Activated B cell treated with CpG ODN at 0.5 μM for 24 hours (primary cell): ENCODE results near the gene PRKCQ. TPM values are rescaled to one million over a fixed set of nuclear protein-coding genes. Genes with fewer than 3 reads are reported as not detected.
"Not testable (repeated sequence)": the region's sequence is repeated elsewhere in the genome, so short reads cannot be mapped to it uniquely, and the experiment has no call there.

Experiments
- ATAC-seq: fragments of 200-7000 bp; cut with Tn5 transposase; one replicate; pipeline ENCODE4 v1.10.0; 2021; ENCODE audit warnings: low read depth, mild to moderate bottlenecking, moderate library complexity
- CTCF ChIA-PET: fragments of 350-600 bp; sonication (Branson Sonifier 250); formaldehyde crosslinking; loops from one replicate; lab custom pipeline; 2021; ENCODE audit warnings: antibody characterized with exemption; lab: Charles Lee
- POLR2A ChIA-PET: fragments of 350-600 bp; sonication (Branson Sonifier 250); formaldehyde crosslinking; loops from one replicate; lab custom pipeline; 2021; ENCODE audit warnings: antibody characterized with exemption; lab: Charles Lee
- DNase-seq: peaks from one replicate; pipeline ENCODE4 v3.0.0; 2022
- H3K27ac Mint-ChIP-seq: one replicate; pipeline ENCODE4 v1.8.0; 2020; ENCODE audit warnings: mixed read lengths
- H3K27me3 Mint-ChIP-seq: one replicate; pipeline ENCODE4 v1.8.0; 2021; ENCODE audit warnings: mixed read lengths
- H3K36me3 Mint-ChIP-seq: one replicate; pipeline ENCODE4 v1.8.0; 2021; ENCODE audit warnings: low read depth, mixed read lengths
- H3K4me1 Mint-ChIP-seq: one replicate; pipeline ENCODE4 v1.8.0; 2021; ENCODE audit warnings: mixed read lengths
- H3K4me3 Mint-ChIP-seq: one replicate; pipeline ENCODE4 v1.8.0; 2020; ENCODE audit warnings: mild to moderate bottlenecking, mixed read lengths
- H3K9me3 Mint-ChIP-seq: one replicate; pipeline ENCODE4 v1.8.0; 2020; ENCODE audit warnings: mixed read lengths
- CTCF ChIP-seq: fragments of 200-600 bp; IDR thresholded peaks from one replicate; pipeline ENCODE4 v1.8.0; 2022; ENCODE audit warnings: antibody characterized with exemption, mild to moderate bottlenecking
- intact Hi-C: fragments of 100-400 bp; cut with micrococcal nuclease; formaldehyde crosslinking; loops from one replicate; pipeline ENCODE4 v1.15.1; 2024
- total RNA-seq: library from RNA; stranded (reverse); gene quantifications from 2 replicates; pipeline ENCODE4 v1.2.3, GENCODE V29; 2022

The PRKCQ gene
- total RNA-seq, 1 donor from 2014 or later = 0.11 TPM

GRCh38 chr10:6473430-6473829, 106.6 kb downstream of the PRKCQ start:
- Mint-ChIP-seq H3K27me3 (peaks cover 16% of the 10 kb centered on the region), H3K9me3 (peaks cover 2% of the 10 kb centered on the region), H3K4me3 (peak overlapping the region; percentile 33), H3K36me3 (peaks cover 3% of the 10 kb centered on the region), H3K4me1 (peaks cover 21% of the 10 kb centered on the region), H3K27ac (no peak overlapping the region)
- DNase-seq (no peak), ATAC-seq (no peak)
- CTCF ChIA-PET = interaction anchor here (1.2 kb wide), 1 partner anchor 108 kb away, joined by 3 read pairs; no protein-coding TSS in a partner anchor
- no peak for TF ChIP-seq CTCF
- intact Hi-C loops = no loop called here
- POLR2A ChIA-PET = no interaction called here

- H3K27ac Mint-ChIP-seq, CTCF ChIA-PET, intact Hi-C loops: not testable (repeated sequence)
These were observed 107.4 kb downstream of the PRKCQ start for GRCh38 chr10:6472710-6473005.

GRCh38 chr10:6470894-6471618, 109.0 kb downstream of the PRKCQ start:
- DNase-seq (no peak), ATAC-seq (no peak)
- Mint-ChIP-seq H3K27me3 (peaks cover 20% of the 10 kb centered on the region), H3K4me3 (no peak overlapping the region), H3K27ac (no peak overlapping the region), H3K9me3 (peaks cover 2% of the 10 kb centered on the region), H3K36me3 (peaks cover 3% of the 10 kb centered on the region), H3K4me1 (peaks cover 21% of the 10 kb centered on the region)
- CTCF ChIA-PET = no interaction called here
- POLR2A ChIA-PET = interaction anchor here (0.5 kb wide), 1 partner anchor 25 kb away, joined by 3 read pairs; no protein-coding TSS in a partner anchor
- intact Hi-C loops = no loop called here
- no peak for TF ChIP-seq CTCF

More at GRCh38 chr10:6472710-6473005, 107.4 kb downstream of the PRKCQ start:
- H3K4me3 Mint-ChIP-seq, H3K9me3 Mint-ChIP-seq, POLR2A ChIA-PET, ATAC-seq, DNase-seq, H3K36me3 Mint-ChIP-seq: not testable (repeated sequence)
- Mint-ChIP-seq H3K27me3 (peaks cover 20% of the 10 kb centered on the region), H3K4me1 (peaks cover 21% of the 10 kb centered on the region)

- ChIA-PET CTCF (no interaction called here), POLR2A (no interaction called here)
- Mint-ChIP-seq H3K4me1 (peaks cover 21% of the 10 kb centered on the region), H3K36me3 (peaks cover 3% of the 10 kb centered on the region), H3K27ac (no peak overlapping the region), H3K9me3 (peaks cover 2% of the 10 kb centered on the region), H3K27me3 (peaks cover 26% of the 10 kb centered on the region), H3K4me3 (no peak overlapping the region)
- no peak for ATAC-seq
- intact Hi-C loops = no loop called here
- no peak for TF ChIP-seq CTCF
- DNase-seq = no peak
These were observed 110.4 kb downstream of the PRKCQ start for GRCh38 chr10:6469661-6470060.

- no peak for DNase-seq
- H3K9me3 Mint-ChIP-seq = peaks cover 2% of the 10 kb centered on the region
- ChIA-PET CTCF (no interaction called here), POLR2A (no interaction called here)
- H3K27ac Mint-ChIP-seq = no peak overlapping the region
- H3K27me3 Mint-ChIP-seq = peaks cover 28% of the 10 kb centered on the region
- H3K36me3 Mint-ChIP-seq = no peaks in the 10 kb centered on the region
- no peaks in the 10 kb centered on the region for H3K4me1 Mint-ChIP-seq
- no peak overlapping the region for H3K4me3 Mint-ChIP-seq
- no peak for TF ChIP-seq CTCF
- no peak for ATAC-seq
- intact Hi-C loops = no loop called here
These were observed 114.0 kb downstream of the PRKCQ start for GRCh38 chr10:6465854-6466601.
